GM19035 (cell line): ENCODE results near the gene ZNF512B.

Experiments
- ATAC-seq: cut with Tn5 transposase; IDR thresholded peaks from one replicate; pipeline ENCODE4 v1.9.1; 2021; ENCODE audit not compliant: unreplicated experiment

ZNF512B gene

DNA sequence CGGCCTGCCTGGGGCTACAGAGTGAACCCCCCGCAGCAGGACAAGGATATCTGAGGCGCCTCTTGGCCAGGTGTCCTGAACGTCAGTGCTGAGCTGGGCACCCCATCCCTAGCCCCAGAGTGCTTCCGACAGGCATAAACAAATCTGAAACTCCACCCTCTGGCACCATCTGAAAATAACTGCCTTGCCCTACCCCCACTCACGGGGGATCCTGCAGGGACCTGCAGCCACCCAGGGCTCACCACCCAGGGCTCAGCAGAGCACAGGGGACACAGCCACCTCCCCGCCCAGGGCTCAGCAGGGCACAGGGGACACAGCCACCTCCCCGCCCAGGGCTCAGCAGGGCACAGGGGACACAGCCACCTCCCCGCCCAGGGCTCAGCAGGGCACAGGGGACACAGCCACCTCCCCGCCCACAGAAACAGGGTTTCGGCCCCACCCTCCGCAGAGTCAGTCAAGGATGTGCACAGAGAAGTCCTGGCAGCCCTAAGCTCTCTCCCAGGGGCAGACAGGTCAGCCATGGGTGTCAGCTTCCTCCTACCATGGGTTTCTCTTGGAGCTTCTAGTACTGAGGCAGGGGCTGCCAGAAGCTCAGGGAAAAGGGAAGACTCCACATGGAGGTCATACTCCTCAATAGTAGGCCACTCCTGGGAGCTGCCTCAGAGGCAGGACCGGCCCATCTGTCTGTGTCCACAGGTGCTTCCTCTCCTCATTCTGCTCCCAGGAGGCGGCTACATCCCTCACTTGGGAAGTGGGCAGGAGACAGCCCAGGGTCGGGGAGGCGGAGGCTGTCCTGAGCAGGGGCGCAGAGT is 18.1 kb downstream of the ZNF512B start:
- ATAC-seq, result no peak

GRCh38 chr20:63950701-63951397 is 18.9 kb downstream of the ZNF512B start:
- ATAC-seq, result no peak

- ATAC-seq, result no peak
These were observed 21.9 kb downstream of the ZNF512B start for GRCh38 chr20:63947638-63948456.

- no peak for ATAC-seq
These were observed 22.6 kb downstream of the ZNF512B start for GRCh38 chr20:63946986-63947637.

GRCh38 chr20:63945921-63946920 is 23.5 kb downstream of the ZNF512B start:
- ATAC-seq, result no peak

GRCh38 chr20:63945031-63945658 is 24.6 kb downstream of the ZNF512B start:
- ATAC-seq, result no peak

DNA sequence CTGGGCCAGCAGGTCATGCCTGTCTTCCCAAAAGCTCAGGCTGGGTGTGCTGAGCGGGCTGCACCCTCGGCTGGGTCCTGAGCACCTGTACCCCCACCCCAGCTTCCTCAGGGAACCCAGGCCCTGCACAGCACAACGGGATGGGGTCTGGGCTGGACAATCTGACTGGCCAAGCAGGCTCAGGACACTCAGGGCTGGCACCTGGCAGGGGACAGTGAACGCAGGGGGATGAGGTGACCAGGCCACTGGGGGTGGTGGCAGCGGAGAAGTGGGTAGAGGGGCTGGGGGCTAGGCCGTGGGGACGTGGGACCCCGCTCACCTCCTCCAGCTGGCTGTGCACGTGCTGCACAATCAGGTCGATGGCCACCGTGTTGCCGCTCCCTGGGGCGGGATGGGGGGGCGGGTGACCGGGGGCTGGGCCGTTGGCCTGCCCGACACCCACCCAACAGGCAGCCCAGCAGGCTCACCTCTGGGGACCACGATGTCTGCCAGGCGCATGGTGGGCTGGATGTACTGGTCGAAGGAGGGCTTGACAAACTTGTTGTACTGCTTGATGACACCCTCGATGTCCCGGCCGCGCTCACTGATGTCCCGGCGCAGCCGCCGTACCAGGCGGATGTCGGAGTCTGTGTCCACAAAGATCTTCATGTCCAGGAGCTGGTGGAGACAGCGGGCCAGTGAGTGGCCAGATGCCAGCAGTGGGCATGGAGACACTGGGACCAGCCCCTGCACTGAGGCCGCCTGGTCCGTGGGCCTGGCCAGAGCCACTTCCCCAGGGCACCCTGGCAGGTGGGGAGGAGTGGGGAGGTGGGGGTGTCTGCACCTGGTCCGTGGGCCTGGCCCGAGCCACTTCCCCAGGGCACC is 25.4 kb downstream of the ZNF512B start:
- ATAC-seq, result no peak

DNA sequence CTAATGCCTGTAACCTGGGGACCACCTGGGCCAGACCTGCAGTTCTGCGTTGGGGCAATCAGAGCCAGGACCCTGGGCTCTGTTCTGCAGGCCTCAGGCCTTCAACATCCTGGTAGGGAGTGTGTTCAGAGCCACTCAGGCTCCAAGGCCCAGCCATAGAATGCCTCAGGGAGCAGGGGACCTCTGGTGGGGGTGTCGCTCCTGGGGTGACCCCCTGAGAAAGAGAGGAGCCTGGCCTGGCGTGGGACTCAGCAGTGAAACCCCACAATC is 26.0 kb downstream of the ZNF512B start:
- ATAC-seq, result no peak

- no peak for ATAC-seq
These were observed 26.5 kb downstream of the ZNF512B start for GRCh38 chr20:63942969-63943807.

- no peak for ATAC-seq
These were observed 27.3 kb downstream of the ZNF512B start for GRCh38 chr20:63942250-63942951.

- no peak for ATAC-seq
These were observed 28.2 kb downstream of the ZNF512B start for GRCh38 chr20:63941282-63942081.

DNA sequence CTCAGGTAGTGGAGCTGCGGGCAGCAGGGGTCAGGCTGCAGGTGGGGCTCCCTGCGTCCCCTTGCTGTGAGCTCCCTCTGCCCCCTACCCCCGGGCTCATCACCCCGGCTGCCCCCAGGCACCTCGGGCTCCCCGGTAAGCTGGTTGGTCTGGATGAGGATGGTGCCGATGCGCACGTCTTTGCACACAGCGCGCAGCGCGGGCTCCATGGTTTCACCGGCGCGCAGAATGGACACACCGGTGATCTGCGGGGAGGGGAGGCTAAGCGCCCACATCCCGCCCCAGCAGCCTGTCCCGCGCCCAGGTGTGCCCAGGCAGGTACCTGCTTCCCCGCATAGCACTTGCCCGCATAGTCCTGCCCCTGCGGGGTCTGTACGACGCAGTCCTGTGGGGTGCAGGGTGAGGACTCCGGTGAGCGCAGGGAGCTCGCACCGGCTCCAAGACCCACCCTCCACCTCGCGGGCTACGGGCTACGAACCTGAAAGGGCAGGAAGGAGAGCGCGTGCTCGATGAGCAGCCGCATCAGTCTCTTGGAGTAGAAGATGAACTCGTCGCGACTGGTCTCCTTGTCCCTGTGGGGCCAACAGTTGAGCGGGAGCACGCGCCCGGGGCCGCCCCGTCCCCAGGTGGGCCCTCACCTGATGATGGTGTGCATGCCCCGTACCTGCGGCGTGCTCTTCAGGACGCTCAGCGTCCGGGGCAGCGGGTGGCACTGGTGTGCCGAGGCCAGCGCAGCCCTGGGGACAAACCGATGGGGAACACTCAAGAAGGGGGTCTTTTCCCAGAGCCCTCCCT is 29.1 kb downstream of the ZNF512B start:
- ATAC-seq, result no peak

GRCh38 chr20:63940071-63940471 is 29.7 kb downstream of the ZNF512B start:
- no peak for ATAC-seq

DNA sequence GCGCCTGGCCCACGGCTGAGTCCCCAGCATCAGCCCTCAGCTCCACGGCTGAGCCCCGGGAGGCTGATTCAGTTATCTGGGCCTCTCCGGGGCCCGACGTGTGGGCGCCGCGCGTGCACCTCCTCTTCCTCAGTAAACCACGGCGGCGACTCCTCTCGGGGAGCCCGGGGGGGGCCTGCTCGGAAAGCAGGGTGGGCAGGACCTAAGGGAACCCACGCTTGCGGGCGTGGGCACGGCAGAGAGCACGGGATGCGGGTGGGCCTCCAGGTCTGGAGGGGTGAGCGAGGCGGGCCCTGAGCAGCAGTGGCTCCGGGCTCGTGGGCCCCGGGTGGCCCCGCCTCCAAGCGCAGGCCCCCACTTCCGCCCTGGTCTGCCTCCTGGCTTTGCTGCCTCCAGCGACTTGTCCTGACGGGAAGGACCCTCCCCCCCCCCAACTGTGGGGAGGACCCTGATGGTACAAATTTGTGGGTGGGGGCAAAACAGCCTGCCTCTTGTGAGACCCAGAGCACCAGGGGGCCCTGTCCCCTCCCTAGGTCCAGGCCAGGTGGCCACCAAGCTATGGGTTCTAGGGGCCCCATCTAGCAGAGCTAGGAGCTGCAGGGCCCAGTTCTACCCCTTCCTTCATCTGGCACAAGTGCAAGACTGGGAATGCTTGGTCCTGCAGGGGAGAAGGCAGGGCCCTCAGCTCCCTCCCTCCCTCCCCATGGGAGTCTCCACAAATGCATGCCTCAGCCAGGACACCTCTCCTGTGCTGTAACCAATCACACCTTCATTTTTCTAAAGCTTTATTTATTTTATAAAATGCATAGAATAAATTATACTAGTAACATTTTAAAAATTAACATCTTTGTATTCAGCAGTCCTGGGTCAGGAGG is 30.4 kb downstream of the ZNF512B start:
- no peak for ATAC-seq

DNA sequence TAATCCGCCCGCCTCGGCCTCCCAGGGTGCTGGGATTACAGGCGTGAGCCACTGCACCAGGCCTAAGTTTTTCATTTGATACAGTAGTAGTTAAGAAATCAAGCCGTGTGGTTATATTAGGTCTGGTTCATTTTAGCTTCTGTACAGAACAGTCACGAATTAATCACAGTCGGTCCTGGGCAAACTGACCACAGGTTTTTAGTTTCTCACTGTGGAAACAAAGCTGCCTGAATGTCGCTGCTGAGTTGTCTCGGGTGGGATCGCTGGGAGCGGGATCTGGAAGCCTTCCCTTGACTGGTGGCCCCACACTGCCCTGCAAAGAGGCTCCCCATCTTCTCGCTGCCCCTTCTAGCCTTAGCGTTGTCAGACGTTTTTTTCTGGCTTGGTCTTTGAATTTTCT is 32.1 kb downstream of the ZNF512B start:
- no peak for ATAC-seq
